Right lung (tissue), 5 donors: ENCODE measurements around the gene SHB. TPM values are rescaled to one million over a fixed set of nuclear protein-coding genes. Genes with fewer than 3 reads are reported as not detected.
A peak's percentile ranks its signal among the peaks of the same experiment; 100 is the strongest.
"Not testable (repeated sequence)": the region's sequence is repeated elsewhere in the genome, so short reads cannot be mapped to it uniquely, and the experiment has no call there.

ENCODE experiments used
- DNase-seq, 2 donors: peaks; one replicate each; pipeline ENCODE4 v3.0.0-alpha.2; 2013
- polyA plus RNA-seq, 5 donors: library from polyadenylated mRNA; unstranded; fragments of 120-200 nt; gene quantifications; one replicate each; pipeline versions ENCODE4 v1.2.1 to v1.2.3, GENCODE V29; 2013; ENCODE audit warnings: inconsistent platforms in 1 of 5, low replicate concordance in 1 of 5; ENCODE audit not compliant: insufficient read length in 5 of 5, insufficient read depth in 1 of 5

SHB gene
- polyA plus RNA-seq, 5 donors = 14.6 to 24.9 (median 20.4) TPM

- no peak for DNase-seq
Observed at GRCh38 chr9:37919956-37920335, 149.1 kb downstream of the SHB start.

DNA sequence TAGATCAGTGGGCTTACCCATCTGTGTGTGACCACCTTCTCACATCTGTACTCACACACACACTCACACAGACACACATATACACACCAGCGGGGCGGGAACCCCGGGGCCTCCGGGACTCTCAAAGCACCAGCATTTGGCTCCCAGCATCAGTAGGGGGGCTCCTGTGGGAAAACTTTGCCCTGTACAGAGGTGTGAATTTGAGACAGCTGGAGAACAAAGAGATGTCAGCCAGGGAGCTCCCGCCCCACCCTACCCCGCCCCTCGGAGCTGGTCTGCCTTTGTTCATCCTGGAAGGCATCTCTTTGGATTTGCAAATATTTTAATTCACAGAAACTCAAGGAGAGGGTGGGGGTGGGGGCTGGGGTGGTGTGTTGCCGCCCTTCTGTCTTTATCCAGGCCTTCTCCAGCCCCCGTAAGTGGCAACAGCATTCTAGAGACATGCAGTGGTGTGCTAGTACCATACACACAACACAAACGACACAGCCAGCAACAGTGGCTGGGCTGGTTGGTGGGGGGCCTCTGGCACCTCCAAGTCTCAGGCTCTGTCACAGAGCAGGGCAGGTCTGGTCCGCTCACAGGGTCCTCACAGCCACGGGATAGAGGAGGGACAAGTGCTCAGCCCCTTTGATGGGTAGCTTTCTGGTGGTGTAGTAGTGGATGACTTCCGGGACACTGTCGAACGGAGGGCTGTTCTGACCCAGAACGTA lies 149.6 kb downstream of the SHB start:
- DNase-seq = no peak

DNA sequence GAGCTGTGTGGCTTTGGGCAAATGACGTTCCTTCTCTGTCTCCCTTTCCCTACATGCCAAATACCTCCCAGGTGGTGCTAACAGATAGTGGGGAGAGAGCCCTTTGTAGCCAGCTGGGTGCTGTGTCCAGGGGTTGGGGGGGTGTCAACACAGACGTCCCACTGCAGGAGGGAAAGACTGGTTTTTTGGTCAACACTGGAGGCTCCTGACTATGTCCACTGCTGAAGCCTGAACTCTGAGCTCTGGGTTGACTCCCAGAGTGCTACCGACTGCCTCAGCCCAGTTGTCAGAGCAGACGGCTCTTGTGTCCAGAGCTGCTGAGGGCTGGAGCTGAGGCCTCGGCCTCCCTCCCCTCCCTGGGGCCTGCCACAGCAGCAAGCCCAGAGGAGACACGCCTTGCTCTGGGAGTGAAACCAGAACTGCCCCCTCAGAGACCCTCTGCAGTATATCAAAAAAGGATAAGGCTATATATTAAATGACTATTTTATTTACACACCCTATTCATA lies 150.3 kb downstream of the SHB start:
- no peak for DNase-seq

GRCh38 chr9:37917801-37918664 lies 151.0 kb downstream of the SHB start:
- no peak for DNase-seq

- no peak for DNase-seq
Observed at GRCh38 chr9:37917313-37917731, 151.7 kb downstream of the SHB start.

DNA sequence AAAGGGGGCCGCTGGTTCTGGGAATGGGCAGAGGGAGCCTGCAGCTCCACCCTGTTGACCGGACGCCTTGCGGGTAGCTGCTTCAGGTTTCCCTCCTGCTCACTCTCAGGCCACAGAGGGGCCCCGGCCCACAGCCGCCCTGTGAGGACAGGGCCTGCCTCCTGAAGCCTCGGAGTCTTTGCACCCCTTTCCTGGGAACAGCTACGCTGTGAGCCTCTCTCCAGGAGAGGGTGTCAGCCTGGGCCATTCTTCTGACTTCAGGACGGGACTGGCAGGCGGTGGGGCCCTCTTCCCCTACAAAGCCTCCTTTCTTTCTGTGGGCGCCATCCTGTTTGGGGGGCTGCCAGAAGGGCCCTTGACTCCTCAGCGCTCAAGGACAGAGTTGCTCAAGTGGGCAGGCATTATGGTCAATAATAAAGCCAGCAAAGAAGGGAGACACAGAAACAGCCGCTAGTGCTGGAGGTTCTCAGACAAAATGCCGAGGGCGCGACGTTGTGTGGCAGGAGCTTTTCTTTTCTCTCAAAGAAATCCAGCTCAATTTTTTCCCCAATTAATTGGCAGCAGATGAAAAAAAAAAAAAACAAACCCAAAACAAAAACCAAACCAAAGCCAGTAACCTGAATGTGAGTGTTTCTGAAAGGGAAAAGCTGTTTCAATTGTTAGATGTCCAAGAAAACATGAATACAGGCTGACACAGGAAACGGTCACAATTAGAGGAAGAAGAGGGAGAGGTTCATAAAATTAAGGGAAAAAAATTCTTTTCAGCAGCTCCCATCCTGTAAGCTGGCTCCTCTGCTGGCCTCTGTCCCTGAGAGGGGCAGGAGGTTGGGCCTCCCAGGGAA lies 152.3 kb downstream of the SHB start:
- DNase-seq = peak; percentile 84 to 89

- DNase-seq = no peak
Observed at GRCh38 chr9:37915911-37916470, 153.0 kb downstream of the SHB start.

- DNase-seq = no peak
Observed at GRCh38 chr9:37914701-37915358, 154.2 kb downstream of the SHB start.

DNA sequence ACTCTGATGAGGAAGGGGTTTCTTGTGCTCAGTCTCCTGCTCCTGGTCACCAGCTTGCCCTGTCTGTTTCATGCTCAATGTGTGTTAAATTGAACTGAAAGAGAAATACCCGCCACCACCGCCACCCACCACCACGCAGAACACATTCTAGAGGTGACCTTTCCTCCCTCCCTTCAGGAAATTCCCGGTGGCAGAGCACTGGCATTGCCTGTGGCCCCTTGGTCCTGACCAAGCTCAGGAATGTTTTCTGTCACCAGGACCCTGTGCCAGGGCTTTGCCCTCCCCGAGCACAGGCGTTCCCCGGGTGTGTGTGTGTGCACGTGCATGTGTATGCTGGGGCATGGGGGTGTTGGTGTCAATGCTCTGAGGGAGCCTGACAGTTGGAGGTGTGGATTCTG lies 154.9 kb downstream of the SHB start:
- DNase-seq = no peak

DNA sequence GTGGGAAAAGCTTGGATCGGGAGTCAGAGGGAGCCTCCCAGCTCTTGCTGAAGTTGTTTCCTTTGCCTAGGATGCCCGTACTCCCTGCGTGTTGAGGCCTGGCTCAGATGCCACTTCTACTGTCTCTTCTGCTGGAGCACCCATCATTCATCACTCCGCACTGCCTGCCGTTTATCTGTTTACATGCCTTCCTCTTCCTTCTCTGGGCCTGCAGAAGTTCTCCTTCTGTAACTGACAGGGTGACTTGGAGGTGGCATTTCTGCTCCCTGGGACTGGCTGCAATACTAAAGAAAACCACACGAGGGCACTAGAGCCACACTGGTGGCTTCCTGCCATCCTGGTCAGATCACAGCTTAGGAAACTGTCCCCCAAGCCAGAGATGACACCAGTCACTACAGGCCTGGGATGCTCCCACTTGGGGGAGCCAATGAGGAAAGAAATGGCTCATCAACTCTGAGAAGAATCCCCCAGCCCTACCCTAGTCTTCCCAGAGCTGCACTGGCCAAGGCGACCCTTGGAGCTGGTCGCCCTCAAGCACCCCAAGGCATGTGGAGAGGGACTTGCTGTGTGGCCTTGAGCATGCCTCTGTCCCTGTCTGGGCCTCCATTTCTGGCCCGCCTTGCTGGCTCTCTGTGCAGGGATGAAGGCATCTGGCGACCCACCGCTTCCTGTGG lies 155.4 kb downstream of the SHB start:
- DNase-seq = peak; percentile 75 to 85

DNA sequence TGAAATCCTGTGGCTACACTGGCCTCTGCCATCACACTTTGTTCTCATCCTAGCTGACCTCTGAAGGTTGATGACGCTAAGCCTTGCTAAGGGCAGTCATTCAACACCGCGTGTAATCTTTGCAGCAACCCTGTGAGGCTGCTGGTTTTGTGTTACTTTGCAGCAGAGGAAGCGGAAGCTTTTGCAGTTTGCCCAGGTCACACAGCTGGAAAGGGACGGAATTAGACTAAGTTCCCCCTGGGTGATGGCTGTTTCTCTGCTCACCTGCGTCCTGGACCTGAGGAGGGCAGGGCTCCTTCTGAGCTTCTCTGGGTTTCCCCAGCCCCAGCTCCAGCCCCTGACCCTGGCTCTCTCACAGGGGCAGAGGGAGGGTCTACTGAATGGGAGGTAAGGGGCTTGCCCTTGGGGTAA lies 157.8 kb downstream of the SHB start:
- DNase-seq = no peak

- DNase-seq = no peak
Observed at GRCh38 chr9:37910271-37910670, 158.8 kb downstream of the SHB start.

DNA sequence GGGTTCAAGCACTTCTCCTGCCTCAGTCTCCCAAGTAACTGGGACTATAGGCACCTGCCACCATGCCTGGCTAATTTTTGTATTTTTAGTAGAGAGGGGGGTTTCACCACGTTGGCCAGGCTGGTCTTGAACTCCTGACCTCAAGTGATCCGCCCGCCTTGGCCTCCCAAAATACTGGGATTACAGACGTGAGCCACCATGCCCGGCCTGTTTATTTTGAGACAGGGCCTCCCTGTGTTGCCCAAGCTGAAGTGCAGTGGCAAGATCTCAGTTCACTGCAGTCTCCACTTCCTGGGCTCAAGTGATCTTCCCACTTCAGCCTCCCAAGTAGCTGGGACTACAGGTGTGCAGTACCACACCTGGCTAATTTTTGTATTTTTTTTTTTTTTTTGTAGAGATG lies 159.2 kb downstream of the SHB start:
- not testable (repeated sequence) for DNase-seq

- no peak for DNase-seq
Observed at GRCh38 chr9:37909326-37909725, 159.7 kb downstream of the SHB start.

DNA sequence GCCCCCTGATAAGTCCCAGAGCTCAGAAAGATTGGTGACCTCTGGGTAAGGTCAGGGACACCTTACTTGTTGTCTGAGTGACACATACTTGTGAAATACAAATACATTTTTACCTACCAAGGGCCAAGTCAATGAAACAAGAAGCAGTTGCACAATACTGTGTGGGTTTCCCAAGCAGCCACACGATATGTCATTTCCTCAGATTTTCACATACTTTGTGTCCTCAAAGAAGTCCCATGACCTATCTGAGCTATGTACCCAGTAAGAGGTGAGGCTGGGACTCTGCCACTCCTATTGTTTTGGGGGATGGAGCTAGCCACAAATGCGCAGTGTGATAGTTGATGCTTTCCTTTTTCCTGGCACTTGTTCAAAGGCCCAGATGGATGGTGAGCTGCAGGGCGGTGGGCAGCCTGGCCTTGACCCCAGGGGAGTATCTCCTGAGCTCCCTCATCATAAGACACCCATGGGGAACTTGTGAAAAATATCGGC lies 160.3 kb downstream of the SHB start:
- DNase-seq = no peak

DNA sequence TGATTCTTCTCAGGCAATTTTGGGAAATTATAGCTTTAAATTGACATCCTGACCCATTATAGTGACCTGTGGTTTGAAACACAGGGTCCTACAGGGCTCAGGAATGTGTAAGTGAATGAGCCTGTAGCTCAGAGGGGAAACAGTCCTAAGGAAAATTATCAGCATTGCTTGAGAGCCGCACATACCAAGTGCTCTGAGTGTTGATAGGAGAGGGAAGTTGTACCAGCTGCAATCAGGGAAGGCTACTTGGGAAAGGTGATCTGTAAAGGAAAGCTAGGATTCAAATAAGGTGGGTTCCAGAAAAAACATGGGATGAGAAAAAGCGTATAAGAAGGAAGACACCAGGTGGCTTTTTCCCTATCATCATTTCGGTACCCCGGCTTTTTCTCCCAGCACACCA lies 160.7 kb downstream of the SHB start:
- no peak for DNase-seq

DNA sequence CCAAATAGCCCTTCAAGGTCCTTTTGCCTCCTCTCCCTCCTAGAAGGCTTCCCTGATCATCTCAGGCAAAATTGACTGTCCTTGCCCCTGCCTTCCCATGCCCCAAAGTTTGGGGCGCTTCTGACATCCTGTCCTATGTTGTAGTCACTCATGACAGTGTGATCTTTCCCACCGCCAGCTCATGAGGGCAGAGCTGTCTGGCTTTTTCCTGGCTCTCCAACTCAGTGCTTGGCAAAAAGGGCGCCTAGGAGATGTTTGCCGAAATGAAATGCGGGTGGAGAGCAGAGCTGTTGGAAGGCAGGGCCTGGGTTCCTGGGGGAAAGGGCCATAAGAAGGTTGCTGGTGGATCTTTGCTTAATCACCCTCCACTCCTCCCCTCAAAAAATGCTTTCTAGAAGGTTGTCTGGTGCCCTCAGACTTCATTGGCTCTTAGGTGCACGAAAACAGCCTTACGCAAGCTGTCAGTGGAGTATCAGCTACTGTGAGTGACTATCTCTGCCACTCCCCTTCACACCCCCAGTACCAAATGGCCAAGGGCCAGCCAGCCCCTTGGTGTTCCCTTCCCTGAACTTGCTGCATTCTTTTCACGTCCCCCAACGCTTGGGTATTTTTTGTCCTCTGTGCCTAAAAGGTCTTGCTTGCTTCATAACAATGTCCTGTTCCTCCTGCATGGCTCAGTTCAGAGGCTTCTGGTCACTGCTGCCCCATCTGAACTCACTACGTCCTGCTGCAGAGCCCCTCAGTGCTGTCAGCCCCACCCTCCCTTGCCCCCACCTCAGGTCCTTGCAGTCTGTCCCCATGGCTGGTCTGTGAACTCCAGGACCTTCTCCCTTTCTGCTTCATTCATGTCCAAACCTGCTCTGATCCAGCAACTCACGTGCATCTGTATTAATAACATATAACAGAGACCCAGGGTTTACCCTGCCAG lies 162.5 kb downstream of the SHB start:
- DNase-seq = no peak

DNA sequence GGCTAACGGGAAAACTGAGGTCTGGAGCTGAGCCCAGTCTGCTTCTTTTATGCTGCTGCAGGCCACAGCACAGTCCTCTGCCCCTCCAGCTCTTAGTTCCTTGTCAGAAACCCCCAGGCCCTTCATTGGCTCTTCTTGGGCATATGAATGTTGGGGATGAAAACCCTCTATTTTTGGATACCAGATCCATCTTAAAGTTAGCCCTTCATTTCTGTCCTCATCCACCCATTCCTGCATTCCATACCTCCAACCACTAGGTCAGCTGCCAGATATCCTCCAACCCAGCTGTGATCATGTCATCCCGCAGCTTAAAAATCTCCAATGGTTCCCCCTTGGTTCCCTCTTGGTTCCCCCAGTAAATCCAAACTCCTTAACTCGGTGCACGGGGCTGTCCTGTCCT lies 163.3 kb downstream of the SHB start:
- no peak for DNase-seq

- DNase-seq = no peak
Observed at GRCh38 chr9:37905131-37905505, 163.9 kb downstream of the SHB start.
